ENCODE data around the gene CLCC1.

CLCC1 gene

GRCh38 chr1:108916788-108917187, 46.5 kb downstream of the CLCC1 start:
- in situ Hi-C loops (cut with MboI; ENCODE audit: low sequenced_read_pairs): no loop called here

All from HL-60/S4 treated with phorbol 12-myristate 13-acetate at 8.2 ng/mL for 4 days and 3 days (cell line).